ENCODE data around the gene FBXO42. TPM values are rescaled to one million over a fixed set of nuclear protein-coding genes. Genes with fewer than 3 reads are reported as not detected.

FBXO42 gene
- polyA plus RNA-seq, 3 donors from 2014 or later: 12.2 to 26.2 (median 24.7) TPM

- no peak for DNase-seq
- Mint-ChIP-seq H3K36me3 (peaks cover 0 to 3% (median 0%) of the 10 kb centered on the region in 3 donors), H3K4me1 (peaks cover 20 to 51% of the 10 kb centered on the region in 2 donors), H3K27me3 (ENCODE audit: low read depth in 3 of 3) (peaks cover 0 to 2% (median 0%) of the 10 kb centered on the region in 3 donors), H3K9me3 (no peaks in the 10 kb centered on the region), H3K27ac (no peak overlapping the region), H3K4me3 (no peak overlapping the region)
Observed at GRCh38 chr1:16338961-16339360, 13.3 kb downstream of the FBXO42 start.

GRCh38 chr1:16334655-16335340, 17.5 kb downstream of the FBXO42 start:
- H3K27ac Mint-ChIP-seq: peak overlapping the region; percentile 14 to 64 (median 48)
- peaks cover 0 to 2% (median 0%) of the 10 kb centered on the region in 3 donors for H3K27me3 Mint-ChIP-seq (ENCODE audit: low read depth in 3 of 3)
- H3K9me3 Mint-ChIP-seq: no peaks in the 10 kb centered on the region
- no peak overlapping the region for H3K4me3 Mint-ChIP-seq
- peaks cover 0 to 3% (median 0%) of the 10 kb centered on the region in 3 donors for H3K36me3 Mint-ChIP-seq
- no peak for DNase-seq
- H3K4me1 Mint-ChIP-seq: peaks cover 22 to 59% of the 10 kb centered on the region in 2 donors

- DNase-seq: no peak
- no peaks in the 10 kb centered on the region for H3K27me3 Mint-ChIP-seq (ENCODE audit: low read depth in 3 of 3)
- H3K27ac Mint-ChIP-seq: peak overlapping the region in 5 of 6 donors; percentile 13 to 64 (median 18)
- no peak overlapping the region for H3K4me3 Mint-ChIP-seq
- no peaks in the 10 kb centered on the region for H3K9me3 Mint-ChIP-seq
- peaks cover 3 to 4% (median 4%) of the 10 kb centered on the region in 3 donors for H3K36me3 Mint-ChIP-seq
- peaks cover 15 to 37% of the 10 kb centered on the region in 2 donors for H3K4me1 Mint-ChIP-seq
Observed at GRCh38 chr1:16326833-16327404, 25.4 kb downstream of the FBXO42 start.

- Mint-ChIP-seq H3K4me1 (peaks cover 18 to 40% of the 10 kb centered on the region in 2 donors), H3K36me3 (peaks cover 3 to 4% (median 4%) of the 10 kb centered on the region in 3 donors), H3K27me3 (ENCODE audit: low read depth in 3 of 3) (no peaks in the 10 kb centered on the region), H3K27ac (peak overlapping the region in 1 of 6 donors; percentile 46), H3K4me3 (no peak overlapping the region), H3K9me3 (no peaks in the 10 kb centered on the region)
- no peak for DNase-seq
Observed at GRCh38 chr1:16324456-16324890, 27.8 kb downstream of the FBXO42 start.

- H3K9me3 Mint-ChIP-seq: no peaks in the 10 kb centered on the region
- peaks cover 15 to 51% of the 10 kb centered on the region in 2 donors for H3K4me1 Mint-ChIP-seq
- DNase-seq: no peak
- peaks cover 0 to 4% (median 3%) of the 10 kb centered on the region in 3 donors for H3K36me3 Mint-ChIP-seq
- no peaks in the 10 kb centered on the region for H3K27me3 Mint-ChIP-seq (ENCODE audit: low read depth in 3 of 3)
- H3K4me3 Mint-ChIP-seq: no peak overlapping the region
- H3K27ac Mint-ChIP-seq: no peak overlapping the region
Observed at GRCh38 chr1:16321176-16321867, 31.0 kb downstream of the FBXO42 start.

- no peak for DNase-seq
- no peak overlapping the region for H3K27ac Mint-ChIP-seq
- H3K27me3 Mint-ChIP-seq (ENCODE audit: low read depth in 3 of 3): no peaks in the 10 kb centered on the region
- H3K9me3 Mint-ChIP-seq: no peaks in the 10 kb centered on the region
- H3K4me3 Mint-ChIP-seq: no peak overlapping the region
- peaks cover 3 to 10% (median 6%) of the 10 kb centered on the region in 3 donors for H3K36me3 Mint-ChIP-seq
- peaks cover 12 to 47% of the 10 kb centered on the region in 2 donors for H3K4me1 Mint-ChIP-seq
Observed at GRCh38 chr1:16318555-16318954, 33.7 kb downstream of the FBXO42 start.

GRCh38 chr1:16315437-16315836, 36.8 kb downstream of the FBXO42 start:
- Mint-ChIP-seq H3K27me3 (ENCODE audit: low read depth in 3 of 3) (no peaks in the 10 kb centered on the region), H3K4me1 (peaks cover 8 to 37% of the 10 kb centered on the region in 2 donors), H3K36me3 (peaks cover 6 to 15% (median 7%) of the 10 kb centered on the region in 3 donors), H3K4me3 (no peak overlapping the region), H3K27ac (no peak overlapping the region), H3K9me3 (no peaks in the 10 kb centered on the region)
- no peak for DNase-seq

GRCh38 chr1:16307222-16307621, 45.1 kb downstream of the FBXO42 start:
- Mint-ChIP-seq H3K27ac (peak overlapping the region in 1 of 6 donors; percentile 34), H3K36me3 (peaks cover 15 to 24% (median 18%) of the 10 kb centered on the region in 3 donors), H3K4me3 (no peak overlapping the region)

GRCh38 chr1:16302709-16303627, 49.3 kb downstream of the FBXO42 start:
- Mint-ChIP-seq H3K27ac (no peak overlapping the region), H3K9me3 (no peaks in the 10 kb centered on the region), H3K36me3 (peaks cover 14 to 29% (median 25%) of the 10 kb centered on the region in 3 donors), H3K4me1 (peaks cover 3 to 7% of the 10 kb centered on the region in 2 donors), H3K27me3 (ENCODE audit: low read depth in 3 of 3) (peaks cover 0 to 3% (median 1%) of the 10 kb centered on the region in 3 donors), H3K4me3 (no peak overlapping the region)
- DNase-seq: no peak

More at GRCh38 chr1:16307222-16307621, 45.1 kb downstream of the FBXO42 start:
- no peaks in the 10 kb centered on the region for H3K9me3 Mint-ChIP-seq
- H3K4me1 Mint-ChIP-seq: peaks cover under 1 to 1% of the 10 kb centered on the region in 2 donors
- no peak for DNase-seq
- H3K27me3 Mint-ChIP-seq (ENCODE audit: low read depth in 3 of 3): peaks cover 0 to 1% (median 0%) of the 10 kb centered on the region in 3 donors

- Mint-ChIP-seq H3K36me3 (peaks cover 8 to 25% (median 22%) of the 10 kb centered on the region in 3 donors), H3K4me3 (no peak overlapping the region)
Observed at GRCh38 chr1:16300436-16300835, 51.8 kb downstream of the FBXO42 start.

GRCh38 chr1:16298653-16299052, 53.6 kb downstream of the FBXO42 start:
- no peaks in the 10 kb centered on the region for H3K9me3 Mint-ChIP-seq
- no peak for DNase-seq
- peaks cover 2 to 12% of the 10 kb centered on the region in 2 donors for H3K4me1 Mint-ChIP-seq
- H3K27ac Mint-ChIP-seq: no peak overlapping the region
- H3K4me3 Mint-ChIP-seq: no peak overlapping the region
- H3K27me3 Mint-ChIP-seq (ENCODE audit: low read depth in 3 of 3): peaks cover 0 to 3% (median 0%) of the 10 kb centered on the region in 3 donors
- peaks cover 8 to 28% (median 25%) of the 10 kb centered on the region in 3 donors for H3K36me3 Mint-ChIP-seq

More at GRCh38 chr1:16300436-16300835, 51.8 kb downstream of the FBXO42 start:
- H3K27ac Mint-ChIP-seq: peak overlapping the region in 1 of 6 donors; percentile 36
- peaks cover 0 to 3% (median 0%) of the 10 kb centered on the region in 3 donors for H3K27me3 Mint-ChIP-seq (ENCODE audit: low read depth in 3 of 3)
- peaks cover 2 to 12% of the 10 kb centered on the region in 2 donors for H3K4me1 Mint-ChIP-seq
- H3K9me3 Mint-ChIP-seq: no peaks in the 10 kb centered on the region
- no peak for DNase-seq

- Mint-ChIP-seq H3K4me1 (peaks cover 0 to 5% of the 10 kb centered on the region in 2 donors), H3K27ac (no peak overlapping the region), H3K27me3 (ENCODE audit: low read depth in 3 of 3) (peaks cover 0 to 5% (median 0%) of the 10 kb centered on the region in 3 donors), H3K36me3 (peaks cover 0 to 12% (median 12%) of the 10 kb centered on the region in 3 donors), H3K9me3 (no peaks in the 10 kb centered on the region), H3K4me3 (no peak overlapping the region)
- DNase-seq: no peak
Observed at GRCh38 chr1:16296643-16297042, 55.6 kb downstream of the FBXO42 start.
